OCI-LY7 (cell line): ENCODE measurements around the gene ADGRF3. TPM values are rescaled to one million over a fixed set of nuclear protein-coding genes. Genes with fewer than 3 reads are reported as not detected.
"Not testable (repeated sequence)": the region's sequence is repeated elsewhere in the genome, so short reads cannot be mapped to it uniquely, and the experiment has no call there.

Source experiments
- BruUV-seq: library from RNA; stranded (reverse); fragments of 400-500 nt; replicated peaks from 2 replicates; lab custom pipeline; 2021; lab: Mats Ljungman, UMichigan
- CTCF ChIA-PET: fragments of 300-600 bp; sonication (Branson Sonifier 250); formaldehyde crosslinking; loops from one replicate; lab custom pipeline; 2022; ENCODE audit warnings: antibody characterized with exemption; ENCODE audit not compliant: unreplicated experiment; lab: Charles Lee
- POLR2A ChIA-PET: fragments of 300-600 bp; sonication (Branson Sonifier 250); formaldehyde crosslinking; loops from one replicate; lab custom pipeline; 2022; ENCODE audit warnings: antibody characterized with exemption; lab: Charles Lee
- DNase-seq: peaks from one replicate; pipeline ENCODE4 v3.0.0-alpha.2; 2015; ENCODE audit warnings: low spot score
- H2AFZ ChIP-seq: fragments of 200-600 bp; sonication (generic), shearing (Covaris generic); 2 replicates; pipeline ENCODE4 v1.6.1; 2014; ENCODE audit warnings: mild to moderate bottlenecking, antibody characterized with exemption, low read length, moderate library complexity
- H3K27ac ChIP-seq: fragments of 200-600 bp; sonication (generic); 2 replicates; pipeline ENCODE4 v1.5.1; 2014; ENCODE audit warnings: mixed run types, low read depth, mild to moderate bottlenecking, moderate library complexity, low read length, inconsistent platforms; ENCODE audit not compliant: poor library complexity, severe bottlenecking
- H3K36me3 ChIP-seq: fragments of 200-600 bp; sonication (generic); 2 replicates; pipeline ENCODE4 v1.6.1; 2014; ENCODE audit warnings: mild to moderate bottlenecking, antibody characterized with exemption, low read length, moderate library complexity, mixed read lengths; ENCODE audit not compliant: insufficient read depth
- H3K4me1 ChIP-seq: fragments of 200-600 bp; sonication (generic); 2 replicates; pipeline ENCODE4 v1.5.1; 2014; ENCODE audit warnings: mild to moderate bottlenecking, low read length; ENCODE audit not compliant: insufficient read depth, poor library complexity, severe bottlenecking
- H3K4me2 ChIP-seq: fragments of 200-600 bp; sonication (generic); 2 replicates; pipeline ENCODE4 v1.6.1; 2014; ENCODE audit warnings: mild to moderate bottlenecking, low read length
- H3K4me3 ChIP-seq: fragments of 200-600 bp; sonication (generic); 2 replicates; pipeline ENCODE4 v1.5.1; 2014; ENCODE audit warnings: mild to moderate bottlenecking, low read depth, low read length; ENCODE audit not compliant: poor library complexity, severe bottlenecking
- H3K79me2 ChIP-seq: fragments of 200-600 bp; sonication (generic); 2 replicates; pipeline ENCODE4 v1.6.1; 2016; ENCODE audit warnings: low read depth, mild to moderate bottlenecking, low read length, moderate library complexity, mixed read lengths; ENCODE audit not compliant: insufficient read depth
- H3K9me2 ChIP-seq: fragments of 200-600 bp; sonication (generic); 2 replicates; pipeline ENCODE4 v1.6.1; 2016; ENCODE audit warnings: mild to moderate bottlenecking, low read length, mixed read lengths; ENCODE audit not compliant: insufficient read depth
- H3K9me3 ChIP-seq: fragments of 200-600 bp; sonication (generic); 2 replicates; pipeline ENCODE4 v1.6.1; 2014; ENCODE audit warnings: mild to moderate bottlenecking, mixed run types, low read length, mixed read lengths
- H4K20me1 ChIP-seq: fragments of 200-600 bp; sonication (generic); 2 replicates; pipeline ENCODE4 v1.6.1; 2014; ENCODE audit warnings: mild to moderate bottlenecking, antibody characterized with exemption, low read length, moderate library complexity, mixed read lengths; ENCODE audit not compliant: insufficient read depth
- EZH2phosphoT487 ChIP-seq: fragments of 200-600 bp; sonication (generic); IDR thresholded peaks from 2 replicates; pipeline ENCODE4 v1.6.1; 2018; ENCODE audit warnings: low read depth, borderline replicate concordance, mild to moderate bottlenecking, mixed run types, antibody characterized with exemption, low read length, moderate library complexity, mixed read lengths
- intact Hi-C: fragments of 100-400 bp; cut with micrococcal nuclease; formaldehyde crosslinking; loops from one replicate; pipeline ENCODE4 v1.10.0; 2022; ENCODE audit not compliant: unreplicated experiment
- total RNA-seq, 2 experiments: library from RNA; depleted of rRNA in 1 of 2; stranded (reverse); fragments of >200 nt in 1 of 2; shearing (Covaris generic) in 1 of 2; gene quantifications; 2 replicates each; pipeline ENCODE4 v1.2.3, GENCODE V29; 2014 to 2022
- TF ChIP-seq, protein P1 (sequence below): fragments of 200-600 bp; sonication (generic); conservative IDR thresholded peaks from 2 replicates; pipeline ENCODE4 v1.5.1; 2014; ENCODE audit warnings: mild to moderate bottlenecking, antibody characterized with exemption, low read length, moderate library complexity, mixed read lengths

ADGRF3 gene
- total RNA-seq, 2 experiments from 2014 or later, result 3.8 to 4.7 TPM

GRCh38 chr2:26336719-26337118 lies 9.9 kb downstream of the ADGRF3 start:
- ChIA-PET CTCF (no interaction called here), POLR2A (interaction anchor here (1.0 kb wide), 1 partner anchor 92 kb away, joined by 3 read pairs; the partner anchor contains the start of genes HADHA and HADHB)
- no TSS peak for BruUV-seq
- DNase-seq, result no peak
- Histone ChIP-seq H2AFZ (no peak overlapping the region), H3K4me2 (no peak overlapping the region), H3K79me2 (no peaks in the 10 kb centered on the region), H3K9me2 (0 out of 2 replicates have a peak, but pooled peaks cover 3% of the 10 kb centered on the region), H4K20me1 (no peaks in the 10 kb centered on the region), H3K27ac (no peak overlapping the region), H3K4me1 (no peaks in the 10 kb centered on the region), H3K36me3 (no peaks in the 10 kb centered on the region), H3K9me3 (no peaks in the 10 kb centered on the region), H3K4me3 (no peak overlapping the region)
- intact Hi-C loops, result no loop called here
- TF ChIP-seq, protein P1, sequence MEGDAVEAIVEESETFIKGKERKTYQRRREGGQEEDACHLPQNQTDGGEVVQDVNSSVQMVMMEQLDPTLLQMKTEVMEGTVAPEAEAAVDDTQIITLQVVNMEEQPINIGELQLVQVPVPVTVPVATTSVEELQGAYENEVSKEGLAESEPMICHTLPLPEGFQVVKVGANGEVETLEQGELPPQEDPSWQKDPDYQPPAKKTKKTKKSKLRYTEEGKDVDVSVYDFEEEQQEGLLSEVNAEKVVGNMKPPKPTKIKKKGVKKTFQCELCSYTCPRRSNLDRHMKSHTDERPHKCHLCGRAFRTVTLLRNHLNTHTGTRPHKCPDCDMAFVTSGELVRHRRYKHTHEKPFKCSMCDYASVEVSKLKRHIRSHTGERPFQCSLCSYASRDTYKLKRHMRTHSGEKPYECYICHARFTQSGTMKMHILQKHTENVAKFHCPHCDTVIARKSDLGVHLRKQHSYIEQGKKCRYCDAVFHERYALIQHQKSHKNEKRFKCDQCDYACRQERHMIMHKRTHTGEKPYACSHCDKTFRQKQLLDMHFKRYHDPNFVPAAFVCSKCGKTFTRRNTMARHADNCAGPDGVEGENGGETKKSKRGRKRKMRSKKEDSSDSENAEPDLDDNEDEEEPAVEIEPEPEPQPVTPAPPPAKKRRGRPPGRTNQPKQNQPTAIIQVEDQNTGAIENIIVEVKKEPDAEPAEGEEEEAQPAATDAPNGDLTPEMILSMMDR, result no peak
- no peak for TF ChIP-seq EZH2phosphoT487

DNA sequence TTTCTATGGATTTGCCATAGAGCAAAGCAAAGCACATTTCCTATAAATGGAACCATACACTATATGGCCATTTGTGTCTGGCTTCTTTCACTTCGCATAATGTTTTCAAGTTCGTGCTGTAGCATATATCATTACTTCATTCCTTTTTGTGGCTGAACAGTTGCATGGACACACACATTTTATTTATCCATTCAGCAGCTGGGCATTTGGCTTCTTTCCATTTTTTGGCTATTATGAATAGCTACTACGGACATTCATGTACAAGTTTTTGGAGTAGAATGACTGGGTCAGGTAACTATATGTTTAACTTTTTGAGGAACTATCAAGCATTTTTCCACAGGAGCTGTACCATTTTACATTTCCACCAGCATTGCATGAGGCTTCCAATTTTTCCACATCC lies 11.4 kb downstream of the ADGRF3 start:
- no TSS peak for BruUV-seq
- H4K20me1 ChIP-seq, result no peaks in the 10 kb centered on the region
- TF ChIP-seq, protein P1, result no peak
- TF ChIP-seq EZH2phosphoT487, result no peak
- H3K36me3 ChIP-seq, result no peaks in the 10 kb centered on the region
- no peak overlapping the region for H2AFZ ChIP-seq
- H3K4me3 ChIP-seq, result no peak overlapping the region
- H3K4me1 ChIP-seq, result peaks cover 3% of the 10 kb centered on the region
- no peak overlapping the region for H3K4me2 ChIP-seq
- H3K9me3 ChIP-seq, result no peaks in the 10 kb centered on the region
- no peak overlapping the region for H3K27ac ChIP-seq
- H3K9me2 ChIP-seq, result 0 out of 2 replicates have a peak, but pooled peaks cover 3% of the 10 kb centered on the region
- CTCF ChIA-PET, result no interaction called here
- DNase-seq, result no peak
- intact Hi-C loops, result no loop called here
- POLR2A ChIA-PET, result interaction anchor here (0.7 kb wide), 1 partner anchor 430 kb away, joined by 6 read pairs; no protein-coding TSS in a partner anchor
- no peaks in the 10 kb centered on the region for H3K79me2 ChIP-seq

DNA sequence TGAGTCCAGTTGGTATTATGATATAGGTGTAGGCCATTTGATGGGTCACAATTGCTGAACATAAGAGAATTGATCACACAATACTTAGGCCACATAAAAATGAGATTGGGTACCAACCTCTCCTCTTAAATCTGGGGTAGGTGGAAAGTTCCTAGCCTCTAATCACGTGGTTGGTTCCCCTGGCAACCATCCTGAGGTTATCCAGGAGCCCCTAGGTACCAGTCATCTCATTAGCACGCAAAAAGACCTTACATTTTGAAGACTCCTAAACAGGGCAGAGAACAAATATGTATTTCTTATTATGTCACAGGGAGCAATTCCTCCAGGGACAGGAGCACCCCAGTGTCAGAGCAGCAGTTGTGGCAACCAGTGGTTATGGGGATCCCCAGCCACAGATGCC lies 13.3 kb downstream of the ADGRF3 start:
- H4K20me1 ChIP-seq, result no peaks in the 10 kb centered on the region
- POLR2A ChIA-PET, result interaction anchor here (1.4 kb wide), 1 partner anchor 14 kb away, joined by 5 read pairs; the partner anchor contains the start of gene ADGRF3
- DNase-seq, result no peak
- no TSS peak for BruUV-seq
- no peaks in the 10 kb centered on the region for H3K36me3 ChIP-seq
- H3K79me2 ChIP-seq, result no peaks in the 10 kb centered on the region
- H3K4me2 ChIP-seq, result no peak overlapping the region
- H3K4me1 ChIP-seq, result peaks cover 19% of the 10 kb centered on the region
- CTCF ChIA-PET, result no interaction called here
- no peaks in the 10 kb centered on the region for H3K9me3 ChIP-seq
- no peak for TF ChIP-seq EZH2phosphoT487
- TF ChIP-seq, protein P1, result no peak
- 0 out of 2 replicates have a peak, but pooled peaks cover 3% of the 10 kb centered on the region for H3K9me2 ChIP-seq
- H3K4me3 ChIP-seq, result no peak overlapping the region
- intact Hi-C loops, result loop anchor here (5.0 kb wide), 1 partner anchor 96 kb away; no protein-coding TSS in a partner anchor
- H2AFZ ChIP-seq, result no peak overlapping the region
- H3K27ac ChIP-seq, result no peak overlapping the region

DNA sequence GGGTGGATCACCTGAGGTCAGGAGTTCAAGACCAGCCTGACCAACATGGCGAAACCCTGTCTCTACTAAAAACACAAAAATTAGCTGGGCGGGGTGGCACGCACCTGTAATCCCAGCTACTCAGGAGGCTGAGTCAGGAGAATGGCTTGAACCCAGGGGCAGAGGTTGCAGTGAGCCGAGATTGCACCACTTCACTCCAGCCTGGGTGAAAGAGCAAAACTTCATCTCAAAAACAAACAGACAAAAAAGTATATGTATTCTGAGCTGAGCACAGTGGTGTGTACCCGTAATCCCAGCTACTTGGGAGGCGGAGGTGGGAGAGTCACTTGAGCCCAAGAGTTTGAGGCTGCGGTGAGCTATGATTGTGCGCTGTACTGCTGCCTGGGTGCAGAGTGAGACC lies 15.3 kb downstream of the ADGRF3 start:
- H3K79me2 ChIP-seq, H4K20me1 ChIP-seq, H3K9me3 ChIP-seq, BruUV-seq, H3K27ac ChIP-seq, H3K9me2 ChIP-seq, DNase-seq, H3K36me3 ChIP-seq, H3K4me2 ChIP-seq, H2AFZ ChIP-seq, H3K4me3 ChIP-seq: not testable (repeated sequence)
- peaks cover 32% of the 10 kb centered on the region for H3K4me1 ChIP-seq
- ChIA-PET POLR2A (interaction anchor here (0.5 to 0.7 kb wide), 2 partner anchors 85 to 201 kb away, joined by 3 read pairs; no protein-coding TSS in a partner anchor), CTCF (interaction anchor here (0.5 kb wide), 1 partner anchor 18 kb away, joined by 4 read pairs; no protein-coding TSS in a partner anchor)
- intact Hi-C loops, result loop anchor here (5.0 kb wide), 1 partner anchor 94 kb away; no protein-coding TSS in a partner anchor
